ENCODE measurements around the gene ZNF587B.
"Not testable (repeated sequence)": the region's sequence is repeated elsewhere in the genome, so short reads cannot be mapped to it uniquely, and the experiment has no call there.

ZNF587B gene

DNA sequence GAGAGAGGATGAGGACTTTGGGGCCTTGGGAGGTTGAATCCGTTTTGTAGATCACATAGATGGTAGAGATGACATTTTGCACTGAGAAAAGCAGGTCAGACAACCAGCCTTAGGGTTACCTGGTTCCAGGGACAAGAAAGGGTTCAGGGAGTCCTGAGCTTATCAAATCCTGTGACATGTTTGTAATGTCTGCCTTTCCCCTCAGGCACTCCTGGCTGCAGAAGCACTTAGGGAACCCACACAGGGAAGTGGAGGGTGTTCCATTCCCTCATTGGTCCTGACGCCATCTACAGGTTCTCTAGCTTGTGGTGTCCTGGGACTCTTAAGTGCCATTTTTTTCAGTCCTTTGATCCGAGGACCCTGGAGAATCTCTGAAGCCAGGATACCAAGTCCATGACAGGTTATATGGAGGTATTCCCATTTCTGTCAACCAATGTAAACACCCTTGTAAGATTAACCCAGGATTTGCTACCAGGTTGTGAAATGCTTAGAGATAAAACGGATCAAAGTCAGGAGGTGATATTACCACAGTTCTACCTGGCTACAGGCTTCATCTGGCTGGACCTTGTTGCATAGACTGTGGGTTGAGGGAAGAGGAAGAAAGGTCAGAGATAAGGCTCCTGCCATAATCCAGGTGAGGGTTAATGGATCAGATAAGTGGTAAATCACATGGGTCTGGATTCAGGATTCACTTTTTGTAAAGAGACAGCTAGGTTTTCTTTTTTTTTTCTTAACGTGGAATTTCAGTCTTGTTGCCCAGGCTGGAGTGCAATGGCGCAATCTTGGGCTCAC is 21.9 kb downstream of the ZNF587B start:
- H3K27me3 ChIP-seq (ENCODE audit: control insufficient read depth, insufficient read depth, low read length); H3K9me3 ChIP-seq (ENCODE audit: control insufficient read depth, low read length); H3K36me3 ChIP-seq (ENCODE audit: control insufficient read depth, insufficient read depth, low read length): not testable (repeated sequence)
- Histone ChIP-seq H3K9ac (ENCODE audit: low read length) (peak overlapping the region; percentile 90), H3K4me1 (ENCODE audit: control insufficient read depth, insufficient read depth, low read length) (peaks cover 16% of the 10 kb centered on the region), H3K4me3 (ENCODE audit: low read length) (peak overlapping the region; percentile 81)

DNA sequence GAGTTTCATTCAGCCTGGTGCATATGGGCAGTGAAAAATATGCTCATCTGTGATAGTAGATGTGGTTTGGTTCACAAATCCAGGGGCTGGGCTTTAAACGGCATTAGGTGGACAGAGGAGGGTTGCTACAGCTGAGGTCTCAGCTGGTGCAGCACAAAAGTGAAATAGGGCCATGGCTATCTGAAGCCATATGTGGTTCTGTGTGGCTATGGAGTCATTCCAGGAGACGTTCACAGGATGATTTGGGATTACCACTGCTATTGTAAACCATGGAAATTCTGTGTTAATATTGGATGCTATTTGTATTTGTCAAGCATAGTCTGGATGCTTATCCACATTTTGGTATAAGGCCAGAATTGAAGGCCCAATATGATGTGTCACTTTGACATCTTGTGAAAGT is 24.0 kb downstream of the ZNF587B start:
- not testable (repeated sequence) for H3K4me3 ChIP-seq (ENCODE audit: low read length); H3K9me3 ChIP-seq (ENCODE audit: control insufficient read depth, low read length); H3K27me3 ChIP-seq (ENCODE audit: control insufficient read depth, insufficient read depth, low read length); H3K36me3 ChIP-seq (ENCODE audit: control insufficient read depth, insufficient read depth, low read length); H3K9ac ChIP-seq (ENCODE audit: low read length)
- H3K4me1 ChIP-seq (ENCODE audit: control insufficient read depth, insufficient read depth, low read length): peaks cover 16% of the 10 kb centered on the region

DNA sequence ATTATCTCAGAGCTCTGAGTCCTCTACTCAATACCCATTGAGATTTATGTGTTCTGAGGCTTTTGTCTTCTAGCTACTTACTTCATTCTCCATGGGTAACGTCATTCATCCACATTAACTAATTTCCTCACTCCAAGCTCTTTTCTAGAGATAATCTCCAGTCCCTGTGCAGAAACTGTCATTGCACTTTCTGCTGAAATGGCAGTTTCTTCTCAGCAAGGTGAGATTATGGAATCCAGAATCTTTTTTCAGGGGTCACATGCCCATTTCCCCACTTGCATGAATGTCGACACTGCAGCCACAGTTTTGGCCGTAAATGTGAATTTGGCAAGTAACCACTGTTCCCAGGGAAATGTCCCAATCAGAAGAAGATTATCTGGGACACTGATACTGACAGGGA is 32.3 kb downstream of the ZNF587B start:
- not testable (repeated sequence) for H3K4me1 ChIP-seq (ENCODE audit: control insufficient read depth, insufficient read depth, low read length); H3K9me3 ChIP-seq (ENCODE audit: control insufficient read depth, low read length); H3K36me3 ChIP-seq (ENCODE audit: control insufficient read depth, insufficient read depth, low read length); H3K9ac ChIP-seq (ENCODE audit: low read length); H3K4me3 ChIP-seq (ENCODE audit: low read length); H3K27me3 ChIP-seq (ENCODE audit: control insufficient read depth, insufficient read depth, low read length)

DNA sequence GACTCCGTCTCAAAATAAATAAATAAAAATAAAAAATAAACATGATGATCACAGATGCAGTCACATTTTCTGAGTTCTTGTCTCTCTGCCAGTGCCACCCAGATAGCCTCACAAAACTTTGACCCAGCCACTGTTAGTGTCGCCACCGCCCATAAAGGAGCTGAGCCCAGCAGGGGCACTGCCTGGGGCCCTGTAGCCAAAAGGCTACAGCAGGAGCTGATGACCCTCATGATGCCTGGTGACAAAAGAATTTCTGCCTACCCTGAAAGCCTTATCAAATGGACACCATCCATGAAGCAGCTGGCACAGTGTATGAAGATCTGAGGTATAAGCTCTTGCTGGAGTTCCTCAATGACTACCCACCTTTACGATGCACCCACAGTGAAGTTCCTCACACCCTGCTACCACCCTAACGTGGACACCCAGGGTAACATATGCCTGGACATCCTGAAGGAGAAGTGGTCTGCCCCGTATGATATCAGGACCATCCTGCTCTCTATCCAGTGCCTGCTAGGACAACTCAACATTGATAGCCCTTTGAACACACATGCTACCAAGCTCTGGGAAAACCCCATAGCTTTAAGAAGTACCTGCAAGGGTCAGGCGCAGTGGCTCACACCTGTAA is 37.9 kb downstream of the ZNF587B start:
- Histone ChIP-seq H3K4me1 (ENCODE audit: control insufficient read depth, insufficient read depth, low read length) (no peaks in the 10 kb centered on the region), H3K36me3 (ENCODE audit: control insufficient read depth, insufficient read depth, low read length) (peaks cover 5% of the 10 kb centered on the region), H3K9me3 (ENCODE audit: control insufficient read depth, low read length) (no peaks in the 10 kb centered on the region)

DNA sequence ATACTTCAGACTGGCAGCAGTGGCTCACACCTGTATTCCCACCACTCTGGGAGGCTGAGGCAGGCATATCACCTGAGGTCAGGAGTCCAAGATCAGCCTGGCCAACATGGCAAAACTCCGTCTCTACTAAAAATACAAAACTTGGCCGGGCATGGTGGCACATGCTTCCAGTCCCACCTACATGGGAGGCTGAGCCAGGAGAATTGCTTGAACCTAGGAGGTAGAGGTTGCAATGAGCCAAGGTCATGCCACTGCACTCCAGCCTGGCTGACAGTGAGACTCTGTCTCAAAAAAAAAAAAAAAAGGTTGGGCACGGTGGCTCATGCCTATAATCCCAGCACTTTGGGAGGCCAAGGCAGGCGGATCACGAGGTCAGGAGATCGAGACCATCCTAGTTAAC is 39.6 kb downstream of the ZNF587B start:
- not testable (repeated sequence) for H3K4me1 ChIP-seq (ENCODE audit: control insufficient read depth, insufficient read depth, low read length); H3K4me3 ChIP-seq (ENCODE audit: low read length); H3K27me3 ChIP-seq (ENCODE audit: control insufficient read depth, insufficient read depth, low read length); H3K9me3 ChIP-seq (ENCODE audit: control insufficient read depth, low read length); H3K9ac ChIP-seq (ENCODE audit: low read length)
- peaks cover 13% of the 10 kb centered on the region for H3K36me3 ChIP-seq (ENCODE audit: control insufficient read depth, insufficient read depth, low read length)

More for the DNA sequence above, 37.9 kb downstream of the ZNF587B start:
- Histone ChIP-seq H3K27me3 (ENCODE audit: control insufficient read depth, insufficient read depth, low read length) (no peaks in the 10 kb centered on the region), H3K4me3 (ENCODE audit: low read length) (no peak overlapping the region), H3K9ac (ENCODE audit: low read length) (no peak overlapping the region)

DNA sequence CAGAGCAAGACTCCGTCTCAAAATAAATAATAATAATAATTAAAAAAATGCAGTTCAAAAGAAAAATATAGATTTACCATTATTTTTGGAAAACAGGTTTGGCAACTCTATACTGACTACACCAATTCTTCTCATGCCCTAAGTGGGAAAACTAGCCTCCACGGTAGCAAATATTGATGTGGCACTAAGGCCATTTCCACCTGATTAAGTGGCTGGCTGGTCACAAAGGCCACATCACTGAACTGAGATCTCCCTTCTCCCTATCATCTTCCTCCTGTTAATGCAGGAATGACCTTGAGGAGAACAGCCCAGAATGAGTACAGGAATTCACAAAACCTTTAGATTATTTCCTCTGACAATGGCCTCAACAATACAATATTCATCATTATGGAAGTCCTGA is 40.1 kb downstream of the ZNF587B start:
- H3K27me3 ChIP-seq (ENCODE audit: control insufficient read depth, insufficient read depth, low read length): no peaks in the 10 kb centered on the region

DNA sequence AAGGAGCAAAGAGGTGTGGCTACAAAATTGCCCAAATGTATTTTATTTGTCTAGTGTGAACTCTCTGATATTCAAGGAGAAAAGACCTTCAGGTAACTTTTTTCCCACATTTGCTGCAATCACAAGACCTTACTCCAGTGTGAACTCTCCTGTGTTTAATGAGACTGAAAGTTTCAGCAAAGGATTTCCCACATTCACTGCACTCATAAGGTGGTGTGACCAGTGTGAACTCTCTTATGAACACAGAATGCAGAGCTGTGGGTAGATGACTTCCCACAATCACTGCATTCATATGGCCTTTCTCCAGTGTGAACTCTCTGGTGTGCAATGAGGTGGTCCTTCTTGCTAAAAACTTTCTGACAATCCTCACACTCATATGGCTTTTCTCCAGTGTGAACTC is 42.4 kb downstream of the ZNF587B start:
- H3K4me1 ChIP-seq (ENCODE audit: control insufficient read depth, insufficient read depth, low read length): no peaks in the 10 kb centered on the region
- H3K9ac ChIP-seq (ENCODE audit: low read length): no peak overlapping the region
- peaks cover 13% of the 10 kb centered on the region for H3K36me3 ChIP-seq (ENCODE audit: control insufficient read depth, insufficient read depth, low read length)
- H3K9me3 ChIP-seq (ENCODE audit: control insufficient read depth, low read length): peaks cover 11% of the 10 kb centered on the region
- no peak overlapping the region for H3K4me3 ChIP-seq (ENCODE audit: low read length)
- no peaks in the 10 kb centered on the region for H3K27me3 ChIP-seq (ENCODE audit: control insufficient read depth, insufficient read depth, low read length)

More for the DNA sequence above, 40.1 kb downstream of the ZNF587B start:
- Histone ChIP-seq H3K36me3 (ENCODE audit: control insufficient read depth, insufficient read depth, low read length) (peaks cover 13% of the 10 kb centered on the region), H3K9me3 (ENCODE audit: control insufficient read depth, low read length) (peaks cover 6% of the 10 kb centered on the region), H3K4me1 (ENCODE audit: control insufficient read depth, insufficient read depth, low read length) (no peaks in the 10 kb centered on the region), H3K9ac (ENCODE audit: low read length) (no peak overlapping the region), H3K4me3 (ENCODE audit: low read length) (no peak overlapping the region)

DNA sequence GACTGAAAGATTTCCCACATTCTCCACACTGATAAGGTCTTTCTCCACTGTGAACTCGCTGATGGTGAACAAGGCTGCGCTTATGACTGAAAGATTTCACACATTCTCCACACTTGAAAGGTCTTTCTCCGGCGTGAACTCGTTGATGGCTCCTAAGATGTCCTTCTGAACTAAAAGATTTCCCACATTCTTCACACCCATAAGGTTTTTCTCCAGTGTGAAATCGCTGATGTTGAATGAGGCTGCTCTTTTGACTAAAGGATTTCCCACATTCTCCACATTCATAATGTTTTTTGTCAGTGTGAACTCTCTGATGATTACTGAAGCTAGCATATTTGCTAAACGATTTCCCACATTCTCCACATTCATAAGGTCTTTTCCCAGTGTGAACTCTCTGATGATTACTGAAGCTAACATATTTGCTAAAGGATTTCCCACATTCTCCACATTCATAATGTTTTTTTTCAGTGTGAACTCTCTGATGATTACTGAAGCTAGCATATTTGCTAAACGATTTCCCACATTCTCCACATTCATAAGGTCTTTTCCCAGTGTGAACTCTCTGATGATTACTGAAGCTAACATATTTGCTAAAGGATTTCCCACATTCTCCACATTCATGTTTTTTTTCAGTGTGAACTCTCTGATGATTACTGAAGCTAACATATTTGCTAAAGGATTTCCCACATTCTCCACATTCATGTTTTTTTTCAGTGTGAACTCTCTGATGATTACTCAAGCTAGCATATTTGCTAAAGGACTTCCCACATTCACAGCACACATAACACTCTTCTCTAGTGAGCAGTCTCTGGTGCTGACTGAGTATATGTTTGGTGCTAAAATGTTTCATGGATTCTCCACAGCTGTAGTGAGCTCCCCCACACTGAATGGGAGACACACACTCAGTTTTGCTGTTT is 44.0 kb downstream of the ZNF587B start:
- not testable (repeated sequence) for H3K9ac ChIP-seq (ENCODE audit: low read length); H3K27me3 ChIP-seq (ENCODE audit: control insufficient read depth, insufficient read depth, low read length); H3K36me3 ChIP-seq (ENCODE audit: control insufficient read depth, insufficient read depth, low read length); H3K4me3 ChIP-seq (ENCODE audit: low read length); H3K4me1 ChIP-seq (ENCODE audit: control insufficient read depth, insufficient read depth, low read length)
- peaks cover 11% of the 10 kb centered on the region for H3K9me3 ChIP-seq (ENCODE audit: control insufficient read depth, low read length)

DNA sequence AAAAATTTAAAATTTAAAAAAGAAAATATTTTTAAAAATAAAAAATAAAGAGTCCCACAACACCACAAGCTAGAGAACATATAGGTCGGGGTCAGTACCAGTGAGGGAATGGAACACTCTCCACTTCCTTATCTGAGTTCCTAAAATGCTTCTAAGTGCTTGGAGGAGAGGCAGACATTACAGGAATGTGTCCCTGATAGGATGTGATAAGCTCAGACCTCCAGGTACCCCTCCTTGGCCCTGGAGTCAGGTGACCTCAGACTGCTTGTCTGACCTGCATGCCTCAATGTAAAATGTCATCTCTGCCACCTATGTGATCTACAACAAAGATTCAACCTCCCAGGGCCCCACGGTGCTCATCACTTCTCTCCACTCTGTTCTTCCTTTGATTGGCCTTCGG is 55.9 kb downstream of the ZNF587B start:
- no peaks in the 10 kb centered on the region for H3K9me3 ChIP-seq (ENCODE audit: control insufficient read depth, low read length)
- no peak overlapping the region for H3K4me3 ChIP-seq (ENCODE audit: low read length)
- no peaks in the 10 kb centered on the region for H3K4me1 ChIP-seq (ENCODE audit: control insufficient read depth, insufficient read depth, low read length)

DNA sequence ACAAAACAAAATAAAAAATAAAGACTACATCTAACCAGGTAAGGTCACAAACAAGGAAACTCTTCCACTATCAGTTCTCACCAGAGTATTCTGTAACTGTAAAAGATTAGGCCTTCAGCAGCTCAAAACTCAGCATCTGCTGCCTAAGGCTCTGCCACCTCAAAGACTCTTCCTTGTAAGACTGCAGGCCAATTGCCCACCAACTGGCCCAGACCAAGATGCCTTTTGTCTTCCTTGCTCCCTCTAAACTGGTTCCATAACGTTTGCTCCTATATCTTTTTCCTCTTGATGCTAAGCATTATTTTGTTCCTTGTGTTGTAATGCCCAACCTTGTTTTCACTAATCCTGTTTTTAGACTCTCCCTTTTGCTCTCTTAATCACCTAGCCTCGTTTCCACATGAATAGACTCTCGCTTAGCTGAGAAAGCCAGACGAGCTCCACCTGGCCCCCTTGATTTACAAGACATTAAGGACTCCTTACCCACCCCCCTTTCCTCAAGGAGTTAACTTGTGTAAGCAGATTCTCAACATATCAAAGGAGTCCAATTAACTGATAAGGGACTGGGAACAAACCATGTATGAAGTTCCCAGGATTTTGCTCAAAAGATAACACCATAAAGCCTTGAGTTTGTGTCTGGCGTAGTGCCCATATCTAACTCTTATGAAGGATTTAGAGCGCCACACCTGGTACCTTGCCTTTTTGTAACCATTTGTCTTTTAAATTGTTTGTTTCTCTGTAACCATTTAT is 57.3 kb downstream of the ZNF587B start:
- Histone ChIP-seq H3K9me3 (ENCODE audit: control insufficient read depth, low read length) (no peaks in the 10 kb centered on the region), H3K9ac (ENCODE audit: low read length) (no peak overlapping the region), H3K4me1 (ENCODE audit: control insufficient read depth, insufficient read depth, low read length) (no peaks in the 10 kb centered on the region), H3K36me3 (ENCODE audit: control insufficient read depth, insufficient read depth, low read length) (no peaks in the 10 kb centered on the region), H3K27me3 (ENCODE audit: control insufficient read depth, insufficient read depth, low read length) (no peaks in the 10 kb centered on the region), H3K4me3 (ENCODE audit: low read length) (no peak overlapping the region)

More for the DNA sequence above, 55.9 kb downstream of the ZNF587B start:
- H3K9ac ChIP-seq (ENCODE audit: low read length): no peak overlapping the region
- H3K36me3 ChIP-seq (ENCODE audit: control insufficient read depth, insufficient read depth, low read length): no peaks in the 10 kb centered on the region
- no peaks in the 10 kb centered on the region for H3K27me3 ChIP-seq (ENCODE audit: control insufficient read depth, insufficient read depth, low read length)

DNA sequence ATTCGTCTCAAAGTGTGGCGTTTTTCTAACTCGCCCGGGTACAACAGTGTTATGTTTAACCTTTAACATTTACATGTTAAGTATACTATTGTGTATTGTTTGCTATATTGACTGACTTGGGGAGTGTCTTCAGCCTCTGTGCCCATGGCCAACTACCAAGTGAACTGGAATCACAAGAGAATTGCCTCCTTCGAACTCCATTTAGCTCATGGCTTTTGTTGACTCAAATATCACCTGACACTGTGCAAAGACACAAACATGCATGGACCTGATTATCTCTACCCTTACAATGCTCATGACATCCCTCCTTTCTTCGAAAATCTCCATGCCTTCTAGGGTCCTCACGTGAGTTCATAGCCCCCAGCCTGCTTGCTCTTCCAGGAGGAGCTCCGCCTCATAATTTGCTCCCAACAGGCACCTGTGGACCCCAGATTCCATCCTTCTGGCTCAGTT is 58.0 kb downstream of the ZNF587B start:
- Histone ChIP-seq H3K36me3 (ENCODE audit: control insufficient read depth, insufficient read depth, low read length) (no peaks in the 10 kb centered on the region), H3K4me1 (ENCODE audit: control insufficient read depth, insufficient read depth, low read length) (no peaks in the 10 kb centered on the region), H3K9ac (ENCODE audit: low read length) (peak overlapping the region; percentile 64), H3K27me3 (ENCODE audit: control insufficient read depth, insufficient read depth, low read length) (no peaks in the 10 kb centered on the region), H3K4me3 (ENCODE audit: low read length) (peak overlapping the region; percentile 64), H3K9me3 (ENCODE audit: control insufficient read depth, low read length) (no peaks in the 10 kb centered on the region)
